Islet precursor cell (in vitro differentiated cells): ENCODE results near the gene TBC1D14.
A peak's percentile ranks its signal among the peaks of the same experiment; 100 is the strongest.
"Not testable (repeated sequence)": the region's sequence is repeated elsewhere in the genome, so short reads cannot be mapped to it uniquely, and the experiment has no call there.

Experiments
- DNase-seq: peaks from one replicate; pipeline ENCODE4 v3.0.0-alpha.2; 2018

The TBC1D14 gene

GRCh38 chr4:6910960-6911874, 1.6 kb downstream of the TBC1D14 start:
- no peak for DNase-seq

- DNase-seq = not testable (repeated sequence)
These were observed 2.3 kb downstream of the TBC1D14 start for GRCh38 chr4:6911917-6912316.

GRCh38 chr4:6912441-6912840, 2.8 kb downstream of the TBC1D14 start:
- DNase-seq = no peak

GRCh38 chr4:6913350-6913905, 3.8 kb downstream of the TBC1D14 start:
- no peak for DNase-seq

- no peak for DNase-seq
These were observed 4.8 kb downstream of the TBC1D14 start for GRCh38 chr4:6914448-6914847.

GRCh38 chr4:6915041-6916005, 5.7 kb downstream of the TBC1D14 start:
- no peak for DNase-seq

- no peak for DNase-seq
These were observed 6.5 kb downstream of the TBC1D14 start for GRCh38 chr4:6916069-6916586.

GRCh38 chr4:6916587-6917460, 7.2 kb downstream of the TBC1D14 start:
- DNase-seq = peak; percentile 91

GRCh38 chr4:6917461-6918271, 8.0 kb downstream of the TBC1D14 start:
- no peak for DNase-seq

GRCh38 chr4:6918338-6918737, 8.7 kb downstream of the TBC1D14 start:
- DNase-seq = no peak

- no peak for DNase-seq
These were observed 10.5 kb downstream of the TBC1D14 start for GRCh38 chr4:6920171-6920570.

- DNase-seq = no peak
These were observed 13.9 kb downstream of the TBC1D14 start for GRCh38 chr4:6923507-6923906.

- DNase-seq = no peak
These were observed 14.7 kb downstream of the TBC1D14 start for GRCh38 chr4:6924361-6924779.

GRCh38 chr4:6925357-6925836, 15.8 kb downstream of the TBC1D14 start:
- DNase-seq = no peak

GRCh38 chr4:6926081-6926480, 16.5 kb downstream of the TBC1D14 start:
- DNase-seq = no peak

GRCh38 chr4:6926681-6927478, 17.3 kb downstream of the TBC1D14 start:
- peak; percentile 92 for DNase-seq

GRCh38 chr4:6928081-6928480, 18.5 kb downstream of the TBC1D14 start:
- no peak for DNase-seq

- DNase-seq = no peak
These were observed 19.7 kb downstream of the TBC1D14 start for GRCh38 chr4:6929339-6929811.

GRCh38 chr4:6929812-6930464, 20.3 kb downstream of the TBC1D14 start:
- no peak for DNase-seq
